SK-N-SH treated with all-trans-retinoic acid at 6 μM for 48 hours (cell line): ENCODE data around the gene TTC23L.

Source experiments
- ATAC-seq: fragments of 200-7000 bp; cut with Tn5 transposase; 3 replicates; pipeline ENCODE4 v1.9.1; 2020; ENCODE audit warnings: mild to moderate bottlenecking, moderate library complexity
- BACH2 ChIP-seq: fragments of 250-450 bp; sonication (Bioruptor Pico); IDR thresholded peaks from 2 replicates; pipeline ENCODE4 v1.9.0; 2021; ENCODE audit warnings: mild to moderate bottlenecking, borderline replicate concordance
- CSDC2 ChIP-seq: fragments of 250-450 bp; sonication (Bioruptor Pico); IDR thresholded peaks from 2 replicates; pipeline ENCODE4 v1.5.0; 2020; ENCODE audit warnings: mild to moderate bottlenecking, moderate library complexity
- ESRRG ChIP-seq: fragments of 250-450 bp; sonication (Bioruptor Pico); IDR thresholded peaks from 2 replicates; pipeline ENCODE4 v1.6.1; 2021; ENCODE audit warnings: mild to moderate bottlenecking
- GLIS3 ChIP-seq: fragments of 250-450 bp; sonication (Bioruptor Pico); IDR thresholded peaks from 2 replicates; pipeline ENCODE4 v1.5.0; 2020; ENCODE audit warnings: mild to moderate bottlenecking, moderate library complexity
- ISL1 ChIP-seq: fragments of 250-450 bp; sonication (Bioruptor Pico); IDR thresholded peaks from 2 replicates; pipeline ENCODE4 v2.1.2; 2022; ENCODE audit warnings: mild to moderate bottlenecking, moderate library complexity
- OSR1 ChIP-seq: fragments of 250-450 bp; sonication (Bioruptor Pico); IDR thresholded peaks from 2 replicates; pipeline ENCODE4 v1.8.0; 2022; ENCODE audit warnings: moderate library complexity, mild to moderate bottlenecking, inconsistent platforms
- PPARA ChIP-seq: fragments of 250-450 bp; sonication (Bioruptor Pico); IDR thresholded peaks from 2 replicates; pipeline ENCODE4 v1.5.0; 2020; ENCODE audit warnings: mild to moderate bottlenecking, borderline replicate concordance
- RARB ChIP-seq: fragments of 250-450 bp; sonication (Bioruptor Pico); IDR thresholded peaks from 2 replicates; pipeline ENCODE4 v1.8.0; 2021; ENCODE audit warnings: mild to moderate bottlenecking, moderate library complexity
- SNAI2 ChIP-seq: fragments of 250-450 bp; sonication (Bioruptor Pico); IDR thresholded peaks from 2 replicates; pipeline ENCODE4 v1.5.0; 2020; ENCODE audit warnings: mild to moderate bottlenecking, moderate library complexity
- TCF4 ChIP-seq: fragments of 250-450 bp; sonication (Bioruptor Pico); IDR thresholded peaks from 2 replicates; pipeline ENCODE4 v1.8.0; 2021; ENCODE audit warnings: mild to moderate bottlenecking, moderate library complexity, borderline replicate concordance
- TOX ChIP-seq: fragments of 250-450 bp; sonication (Bioruptor Pico); IDR thresholded peaks from 2 replicates; pipeline ENCODE4 v1.8.0; 2021; ENCODE audit warnings: mild to moderate bottlenecking, moderate library complexity, borderline replicate concordance
- ZC3H10 ChIP-seq: fragments of 250-450 bp; sonication (Bioruptor Pico); IDR thresholded peaks from 2 replicates; pipeline ENCODE4 v1.5.1; 2021; ENCODE audit warnings: mild to moderate bottlenecking, moderate library complexity
- ZFP3 ChIP-seq: fragments of 250-450 bp; sonication (Bioruptor Pico); IDR thresholded peaks from 2 replicates; pipeline ENCODE4 v1.5.0; 2020; ENCODE audit warnings: mild to moderate bottlenecking, moderate library complexity
- ZFP30 ChIP-seq: fragments of 450-650 bp; formaldehyde crosslinking; IDR thresholded peaks from 2 replicates; pipeline ENCODE4 v1.5.0; 2022; ENCODE audit warnings: mild to moderate bottlenecking, moderate library complexity
- ZNF565 ChIP-seq: fragments of 450-650 bp; formaldehyde crosslinking; conservative IDR thresholded peaks from 2 replicates; pipeline ENCODE4 v1.5.0; 2020; ENCODE audit warnings: low read depth, mild to moderate bottlenecking, moderate library complexity
- ZNF70 ChIP-seq: fragments of 450-650 bp; formaldehyde crosslinking; IDR thresholded peaks from 2 replicates; pipeline ENCODE4 v1.5.0; 2020; ENCODE audit warnings: mild to moderate bottlenecking, moderate library complexity
- ZNF8 ChIP-seq: fragments of 450-650 bp; formaldehyde crosslinking; IDR thresholded peaks from 2 replicates; pipeline ENCODE4 v1.5.0; 2020; ENCODE audit warnings: mild to moderate bottlenecking, moderate library complexity
- TF ChIP-seq, protein P1 (sequence below): fragments of 250-450 bp; sonication (Bioruptor Pico); IDR thresholded peaks from 2 replicates; pipeline ENCODE4 v1.8.0; 2020; ENCODE audit warnings: mild to moderate bottlenecking, moderate library complexity, borderline replicate concordance
- TF ChIP-seq, protein P2 (sequence below): fragments of 250-450 bp; sonication (Bioruptor Pico); IDR thresholded peaks from 2 replicates; pipeline ENCODE4 v1.8.0; 2021; ENCODE audit warnings: low read depth, mild to moderate bottlenecking, moderate library complexity, borderline replicate concordance
- TF ChIP-seq, protein P3 (sequence below): fragments of 250-450 bp; sonication (Bioruptor Pico); IDR thresholded peaks from 2 replicates; pipeline ENCODE4 v1.5.1; 2020; ENCODE audit warnings: low read depth, mild to moderate bottlenecking, moderate library complexity
- TF ChIP-seq, protein P4 (sequence below): fragments of 250-450 bp; sonication (Bioruptor Pico); IDR thresholded peaks from 2 replicates; pipeline ENCODE4 v1.5.1; 2021; ENCODE audit warnings: mild to moderate bottlenecking, moderate library complexity

TTC23L gene

DNA sequence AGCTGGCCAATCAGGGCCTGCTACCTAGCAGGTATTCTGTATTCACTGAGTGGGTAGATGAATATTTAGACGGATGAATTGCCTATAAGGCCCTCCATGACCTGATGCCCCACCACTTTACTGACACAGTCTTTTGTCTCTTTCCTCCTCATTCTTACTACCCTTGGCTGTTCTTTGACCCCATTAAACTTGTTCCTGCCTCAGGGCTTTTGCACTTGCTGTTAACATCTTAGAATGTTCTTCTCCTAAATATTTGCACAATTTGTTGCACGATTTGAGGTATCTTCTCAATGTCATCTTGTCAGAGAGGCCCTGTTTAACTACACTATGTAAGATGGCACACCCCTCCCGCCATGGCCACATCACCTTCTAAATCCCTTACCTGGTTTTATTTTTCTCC lies 3.3 kb upstream of the TTC23L start:
- TF ChIP-seq ZC3H10: no peak
- TF ChIP-seq CSDC2 (CRISPR knock-in tag): no peak
- no peak for TF ChIP-seq TOX (CRISPR knock-in tag)
- no peak for TF ChIP-seq ZNF8 (CRISPR knock-in tag)
- no peak for TF ChIP-seq PPARA (CRISPR knock-in tag)
- TF ChIP-seq ISL1: no peak
- no peak for TF ChIP-seq ZNF70 (CRISPR knock-in tag)
- TF ChIP-seq SNAI2: no peak
- TF ChIP-seq, protein P1, sequence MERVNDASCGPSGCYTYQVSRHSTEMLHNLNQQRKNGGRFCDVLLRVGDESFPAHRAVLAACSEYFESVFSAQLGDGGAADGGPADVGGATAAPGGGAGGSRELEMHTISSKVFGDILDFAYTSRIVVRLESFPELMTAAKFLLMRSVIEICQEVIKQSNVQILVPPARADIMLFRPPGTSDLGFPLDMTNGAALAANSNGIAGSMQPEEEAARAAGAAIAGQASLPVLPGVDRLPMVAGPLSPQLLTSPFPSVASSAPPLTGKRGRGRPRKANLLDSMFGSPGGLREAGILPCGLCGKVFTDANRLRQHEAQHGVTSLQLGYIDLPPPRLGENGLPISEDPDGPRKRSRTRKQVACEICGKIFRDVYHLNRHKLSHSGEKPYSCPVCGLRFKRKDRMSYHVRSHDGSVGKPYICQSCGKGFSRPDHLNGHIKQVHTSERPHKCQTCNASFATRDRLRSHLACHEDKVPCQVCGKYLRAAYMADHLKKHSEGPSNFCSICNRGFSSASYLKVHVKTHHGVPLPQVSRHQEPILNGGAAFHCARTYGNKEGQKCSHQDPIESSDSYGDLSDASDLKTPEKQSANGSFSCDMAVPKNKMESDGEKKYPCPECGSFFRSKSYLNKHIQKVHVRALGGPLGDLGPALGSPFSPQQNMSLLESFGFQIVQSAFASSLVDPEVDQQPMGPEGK: no peak
- TF ChIP-seq, protein P2, sequence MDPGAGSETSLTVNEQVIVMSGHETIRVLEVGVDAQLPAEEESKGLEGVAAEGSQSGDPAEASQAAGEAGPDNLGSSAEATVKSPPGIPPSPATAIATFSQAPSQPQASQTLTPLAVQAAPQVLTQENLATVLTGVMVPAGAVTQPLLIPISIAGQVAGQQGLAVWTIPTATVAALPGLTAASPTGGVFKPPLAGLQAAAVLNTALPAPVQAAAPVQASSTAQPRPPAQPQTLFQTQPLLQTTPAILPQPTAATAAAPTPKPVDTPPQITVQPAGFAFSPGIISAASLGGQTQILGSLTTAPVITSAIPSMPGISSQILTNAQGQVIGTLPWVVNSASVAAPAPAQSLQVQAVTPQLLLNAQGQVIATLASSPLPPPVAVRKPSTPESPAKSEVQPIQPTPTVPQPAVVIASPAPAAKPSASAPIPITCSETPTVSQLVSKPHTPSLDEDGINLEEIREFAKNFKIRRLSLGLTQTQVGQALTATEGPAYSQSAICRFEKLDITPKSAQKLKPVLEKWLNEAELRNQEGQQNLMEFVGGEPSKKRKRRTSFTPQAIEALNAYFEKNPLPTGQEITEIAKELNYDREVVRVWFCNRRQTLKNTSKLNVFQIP: no peak
- TF ChIP-seq BACH2 (CRISPR knock-in tag): no peak
- no peak for TF ChIP-seq GLIS3 (CRISPR knock-in tag)
- no peak for TF ChIP-seq ZFP30 (CRISPR knock-in tag)
- TF ChIP-seq ESRRG (CRISPR knock-in tag): no peak
- TF ChIP-seq, protein P3, sequence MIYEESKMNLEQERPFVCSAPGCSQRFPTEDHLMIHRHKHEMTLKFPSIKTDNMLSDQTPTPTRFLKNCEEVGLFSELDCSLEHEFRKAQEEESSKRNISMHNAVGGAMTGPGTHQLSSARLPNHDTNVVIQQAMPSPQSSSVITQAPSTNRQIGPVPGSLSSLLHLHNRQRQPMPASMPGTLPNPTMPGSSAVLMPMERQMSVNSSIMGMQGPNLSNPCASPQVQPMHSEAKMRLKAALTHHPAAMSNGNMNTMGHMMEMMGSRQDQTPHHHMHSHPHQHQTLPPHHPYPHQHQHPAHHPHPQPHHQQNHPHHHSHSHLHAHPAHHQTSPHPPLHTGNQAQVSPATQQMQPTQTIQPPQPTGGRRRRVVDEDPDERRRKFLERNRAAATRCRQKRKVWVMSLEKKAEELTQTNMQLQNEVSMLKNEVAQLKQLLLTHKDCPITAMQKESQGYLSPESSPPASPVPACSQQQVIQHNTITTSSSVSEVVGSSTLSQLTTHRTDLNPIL (CRISPR knock-in tag): no peak
- TF ChIP-seq ZNF565 (CRISPR knock-in tag): no peak
- TF ChIP-seq, protein P4, sequence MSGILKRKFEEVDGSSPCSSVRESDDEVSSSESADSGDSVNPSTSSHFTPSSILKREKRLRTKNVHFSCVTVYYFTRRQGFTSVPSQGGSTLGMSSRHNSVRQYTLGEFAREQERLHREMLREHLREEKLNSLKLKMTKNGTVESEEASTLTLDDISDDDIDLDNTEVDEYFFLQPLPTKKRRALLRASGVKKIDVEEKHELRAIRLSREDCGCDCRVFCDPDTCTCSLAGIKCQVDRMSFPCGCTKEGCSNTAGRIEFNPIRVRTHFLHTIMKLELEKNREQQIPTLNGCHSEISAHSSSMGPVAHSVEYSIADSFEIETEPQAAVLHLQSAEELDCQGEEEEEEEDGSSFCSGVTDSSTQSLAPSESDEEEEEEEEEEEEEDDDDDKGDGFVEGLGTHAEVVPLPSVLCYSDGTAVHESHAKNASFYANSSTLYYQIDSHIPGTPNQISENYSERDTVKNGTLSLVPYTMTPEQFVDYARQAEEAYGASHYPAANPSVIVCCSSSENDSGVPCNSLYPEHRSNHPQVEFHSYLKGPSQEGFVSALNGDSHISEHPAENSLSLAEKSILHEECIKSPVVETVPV (CRISPR knock-in tag): no peak
- TF ChIP-seq TCF4 (CRISPR knock-in tag): no peak
- TF ChIP-seq RARB (CRISPR knock-in tag): no peak
- TF ChIP-seq, all 23 proteins: peak for 0
- ATAC-seq: no peak

DNA sequence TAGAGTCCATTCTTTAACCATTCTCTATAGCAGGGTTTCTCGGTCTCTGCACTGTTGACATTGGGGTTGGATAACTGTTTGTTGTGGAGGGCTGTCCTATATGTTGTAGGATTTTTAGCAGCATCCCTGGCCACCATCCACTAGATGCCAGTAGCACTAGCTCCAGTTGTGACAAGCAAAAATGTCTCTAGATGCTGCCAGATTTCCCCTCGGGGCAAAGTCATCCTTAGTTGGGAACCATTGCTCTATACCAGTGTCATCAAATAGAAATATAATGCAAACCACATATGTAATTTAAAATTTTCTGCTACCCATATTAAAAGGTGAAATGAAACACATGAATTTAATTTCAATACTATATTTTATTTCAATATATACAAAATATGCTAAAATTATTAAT lies 2.9 kb downstream of the TTC23L start:
- TF ChIP-seq OSR1 (CRISPR knock-in tag) (no peak), GLIS3 (CRISPR knock-in tag) (no peak)
- TF ChIP-seq, protein P2: no peak
- ATAC-seq: no peak

DNA sequence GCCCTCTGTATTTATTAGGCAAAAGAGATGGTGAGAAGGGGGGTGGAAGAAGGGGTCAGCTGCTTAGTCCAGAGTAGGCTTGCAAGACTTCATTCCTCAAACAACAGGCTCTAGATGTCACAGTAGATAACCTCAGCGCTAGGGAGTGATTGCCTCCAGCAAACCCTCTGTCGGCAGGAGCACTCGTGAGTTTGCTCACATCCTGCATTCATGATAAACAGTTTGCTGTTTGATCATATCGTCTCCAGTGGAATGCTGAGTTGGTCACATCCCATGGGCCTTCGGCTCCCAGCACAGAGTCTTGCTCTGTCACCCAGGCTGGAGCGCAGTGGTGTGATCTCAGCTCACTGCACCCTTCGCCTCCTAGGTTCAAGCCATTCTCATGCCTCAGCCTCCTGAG lies 3.6 kb downstream of the TTC23L start:
- no peak for ATAC-seq
- TF ChIP-seq OSR1 (CRISPR knock-in tag) (no peak), ZFP30 (CRISPR knock-in tag) (no peak), ESRRG (CRISPR knock-in tag) (no peak)

DNA sequence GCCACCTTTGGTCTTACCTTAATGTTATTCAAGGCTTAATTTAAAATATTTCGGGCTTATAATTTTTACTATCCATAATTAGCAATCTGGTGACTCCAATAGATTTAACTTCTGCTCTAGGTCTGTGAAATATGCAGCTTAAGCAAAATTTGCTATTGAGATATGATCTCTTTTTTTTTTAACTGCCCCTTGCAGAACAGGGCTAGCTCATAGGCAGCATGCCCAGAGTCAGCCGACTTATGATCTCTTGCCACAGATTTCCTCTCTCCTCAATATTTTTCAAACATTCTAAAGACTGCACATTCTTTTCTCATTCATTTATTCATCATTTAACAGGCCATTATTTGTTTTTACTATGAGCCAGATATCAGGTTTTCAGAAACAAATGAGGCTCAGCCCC lies 4.5 kb downstream of the TTC23L start:
- no peak for ATAC-seq
- no peak for TF ChIP-seq GLIS3 (CRISPR knock-in tag)
- no peak for TF ChIP-seq TCF4 (CRISPR knock-in tag)
- TF ChIP-seq PPARA (CRISPR knock-in tag): no peak
- TF ChIP-seq, protein P2: no peak
- TF ChIP-seq, protein P3 (CRISPR knock-in tag): no peak
- TF ChIP-seq BACH2 (CRISPR knock-in tag): no peak
- no peak for TF ChIP-seq TOX (CRISPR knock-in tag)
- no peak for TF ChIP-seq ZNF8 (CRISPR knock-in tag)
- TF ChIP-seq ZC3H10: no peak
- no peak for TF ChIP-seq ZFP3 (CRISPR knock-in tag)
- TF ChIP-seq OSR1 (CRISPR knock-in tag): no peak
- TF ChIP-seq ZNF565 (CRISPR knock-in tag): no peak
- no peak for TF ChIP-seq ZNF70 (CRISPR knock-in tag)
- no peak for TF ChIP-seq ISL1
- TF ChIP-seq, protein P1: no peak
- TF ChIP-seq ESRRG (CRISPR knock-in tag): no peak
